ENCODE measurements around the gene ALOX15.
"Not testable (repeated sequence)": the region's sequence is repeated elsewhere in the genome, so short reads cannot be mapped to it uniquely, and the experiment has no call there.

DNA sequence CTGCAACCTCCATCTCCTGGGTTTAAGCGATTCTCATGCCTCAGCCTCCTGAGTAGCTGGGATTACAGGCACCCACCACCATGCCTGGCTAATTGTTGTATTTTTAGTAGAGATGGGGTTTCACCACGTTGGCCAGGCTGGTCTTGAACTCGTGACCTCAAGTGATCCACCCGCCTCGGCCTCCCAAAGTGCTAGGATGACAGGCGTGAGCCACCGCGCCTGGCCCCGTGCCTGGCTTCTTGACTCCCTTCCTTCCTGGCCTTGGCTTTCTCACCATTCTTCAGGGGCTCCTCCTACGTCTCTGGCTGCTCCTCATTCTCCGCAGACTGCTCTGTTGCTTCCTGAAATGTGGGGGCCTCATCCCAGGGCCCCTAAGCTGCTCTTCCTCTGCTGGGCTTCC lies 51.4 kb downstream of the ALOX15 start:
- TF ChIP-seq MXI1 (conservative IDR thresholded peaks at IDR 0.05; ENCODE audit: poor library complexity, severe bottlenecking); POLR2AphosphoS5 (IDR thresholded peaks at IDR 0.05); EZH2 (IDR thresholded peaks at IDR 0.05; ENCODE audit: borderline replicate concordance, insufficient read depth, low read length, poor library complexity, severe bottlenecking); SMC3 (conservative IDR thresholded peaks at IDR 0.05; ENCODE audit: poor library complexity); EP300 (conservative IDR thresholded peaks at IDR 0.05; ENCODE audit: poor library complexity, severe bottlenecking): not testable (repeated sequence)
- TF ChIP-seq, protein P1, sequence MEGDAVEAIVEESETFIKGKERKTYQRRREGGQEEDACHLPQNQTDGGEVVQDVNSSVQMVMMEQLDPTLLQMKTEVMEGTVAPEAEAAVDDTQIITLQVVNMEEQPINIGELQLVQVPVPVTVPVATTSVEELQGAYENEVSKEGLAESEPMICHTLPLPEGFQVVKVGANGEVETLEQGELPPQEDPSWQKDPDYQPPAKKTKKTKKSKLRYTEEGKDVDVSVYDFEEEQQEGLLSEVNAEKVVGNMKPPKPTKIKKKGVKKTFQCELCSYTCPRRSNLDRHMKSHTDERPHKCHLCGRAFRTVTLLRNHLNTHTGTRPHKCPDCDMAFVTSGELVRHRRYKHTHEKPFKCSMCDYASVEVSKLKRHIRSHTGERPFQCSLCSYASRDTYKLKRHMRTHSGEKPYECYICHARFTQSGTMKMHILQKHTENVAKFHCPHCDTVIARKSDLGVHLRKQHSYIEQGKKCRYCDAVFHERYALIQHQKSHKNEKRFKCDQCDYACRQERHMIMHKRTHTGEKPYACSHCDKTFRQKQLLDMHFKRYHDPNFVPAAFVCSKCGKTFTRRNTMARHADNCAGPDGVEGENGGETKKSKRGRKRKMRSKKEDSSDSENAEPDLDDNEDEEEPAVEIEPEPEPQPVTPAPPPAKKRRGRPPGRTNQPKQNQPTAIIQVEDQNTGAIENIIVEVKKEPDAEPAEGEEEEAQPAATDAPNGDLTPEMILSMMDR (IDR thresholded peaks at IDR 0.05; ENCODE audit: poor library complexity, severe bottlenecking), result not testable (repeated sequence)
- TF ChIP-seq, protein P2, sequence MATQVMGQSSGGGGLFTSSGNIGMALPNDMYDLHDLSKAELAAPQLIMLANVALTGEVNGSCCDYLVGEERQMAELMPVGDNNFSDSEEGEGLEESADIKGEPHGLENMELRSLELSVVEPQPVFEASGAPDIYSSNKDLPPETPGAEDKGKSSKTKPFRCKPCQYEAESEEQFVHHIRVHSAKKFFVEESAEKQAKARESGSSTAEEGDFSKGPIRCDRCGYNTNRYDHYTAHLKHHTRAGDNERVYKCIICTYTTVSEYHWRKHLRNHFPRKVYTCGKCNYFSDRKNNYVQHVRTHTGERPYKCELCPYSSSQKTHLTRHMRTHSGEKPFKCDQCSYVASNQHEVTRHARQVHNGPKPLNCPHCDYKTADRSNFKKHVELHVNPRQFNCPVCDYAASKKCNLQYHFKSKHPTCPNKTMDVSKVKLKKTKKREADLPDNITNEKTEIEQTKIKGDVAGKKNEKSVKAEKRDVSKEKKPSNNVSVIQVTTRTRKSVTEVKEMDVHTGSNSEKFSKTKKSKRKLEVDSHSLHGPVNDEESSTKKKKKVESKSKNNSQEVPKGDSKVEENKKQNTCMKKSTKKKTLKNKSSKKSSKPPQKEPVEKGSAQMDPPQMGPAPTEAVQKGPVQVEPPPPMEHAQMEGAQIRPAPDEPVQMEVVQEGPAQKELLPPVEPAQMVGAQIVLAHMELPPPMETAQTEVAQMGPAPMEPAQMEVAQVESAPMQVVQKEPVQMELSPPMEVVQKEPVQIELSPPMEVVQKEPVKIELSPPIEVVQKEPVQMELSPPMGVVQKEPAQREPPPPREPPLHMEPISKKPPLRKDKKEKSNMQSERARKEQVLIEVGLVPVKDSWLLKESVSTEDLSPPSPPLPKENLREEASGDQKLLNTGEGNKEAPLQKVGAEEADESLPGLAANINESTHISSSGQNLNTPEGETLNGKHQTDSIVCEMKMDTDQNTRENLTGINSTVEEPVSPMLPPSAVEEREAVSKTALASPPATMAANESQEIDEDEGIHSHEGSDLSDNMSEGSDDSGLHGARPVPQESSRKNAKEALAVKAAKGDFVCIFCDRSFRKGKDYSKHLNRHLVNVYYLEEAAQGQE (IDR thresholded peaks at IDR 0.05; ENCODE audit: borderline replicate concordance), result not testable (repeated sequence)

Measured in neural cell (in vitro differentiated cells).